GM23248 (cell line): ENCODE results near the gene IL18BP. TPM values are rescaled to one million over a fixed set of nuclear protein-coding genes. Genes with fewer than 3 reads are reported as not detected.

ENCODE experiments used
- DNase-seq: peaks from one replicate; pipeline ENCODE4 v3.0.0-alpha.2; 2015
- H2AFZ ChIP-seq: fragments of 200-600 bp; sonication (generic); 2 replicates; pipeline ENCODE4 v1.6.1; 2016; ENCODE audit warnings: antibody characterized with exemption
- H3F3A ChIP-seq: fragments of 200-600 bp; sonication (generic); 2 replicates; pipeline ENCODE4 v1.6.1; 2016; ENCODE audit warnings: mild to moderate bottlenecking, antibody characterized with exemption, mixed run types; ENCODE audit not compliant: insufficient read depth
- H3K27ac ChIP-seq: fragments of 200-600 bp; sonication (generic); 2 replicates; pipeline ENCODE4 v1.5.1; 2016; ENCODE audit warnings: mild to moderate bottlenecking
- H3K27me3 ChIP-seq: fragments of 200-600 bp; sonication (generic); replicated peaks from 2 replicates; pipeline ENCODE4 v1.6.1; 2016; ENCODE audit warnings: mild to moderate bottlenecking; ENCODE audit not compliant: insufficient read depth
- H3K36me3 ChIP-seq: fragments of 200-600 bp; sonication (generic); 2 replicates; pipeline ENCODE4 v1.6.1; 2016; ENCODE audit warnings: low read depth, mild to moderate bottlenecking
- H3K4me1 ChIP-seq: fragments of 200-600 bp; sonication (generic); 2 replicates; pipeline ENCODE4 v1.6.1; 2016; ENCODE audit warnings: mild to moderate bottlenecking; ENCODE audit not compliant: insufficient read depth
- H3K4me2 ChIP-seq: fragments of 200-600 bp; sonication (generic); one replicate; pipeline ENCODE4 v1.6.1; 2016; ENCODE audit warnings: mild to moderate bottlenecking; ENCODE audit not compliant: unreplicated experiment
- H3K4me3 ChIP-seq: fragments of 200-600 bp; sonication (generic); 2 replicates; pipeline ENCODE4 v1.5.1; 2016; ENCODE audit warnings: mild to moderate bottlenecking
- H3K79me2 ChIP-seq: fragments of 200-600 bp; sonication (generic); 2 replicates; pipeline ENCODE4 v1.6.1; 2016; ENCODE audit warnings: mild to moderate bottlenecking; ENCODE audit not compliant: insufficient read depth
- H3K9ac ChIP-seq: fragments of 200-600 bp; sonication (generic); 2 replicates; pipeline ENCODE4 v1.6.1; 2016; ENCODE audit warnings: mild to moderate bottlenecking
- H3K9me2 ChIP-seq: fragments of 200-600 bp; sonication (generic); 2 replicates; pipeline ENCODE4 v1.6.1; 2016; ENCODE audit warnings: mixed run types, mild to moderate bottlenecking, moderate library complexity; ENCODE audit not compliant: insufficient read depth
- H3K9me3 ChIP-seq: fragments of 200-600 bp; sonication (generic); one replicate; pipeline ENCODE4 v1.6.1; 2017; ENCODE audit warnings: low read depth
- H4K20me1 ChIP-seq: fragments of 200-600 bp; sonication (generic); 2 replicates; pipeline ENCODE4 v1.6.0; 2016; ENCODE audit not compliant: insufficient read depth
- EZH2 ChIP-seq: fragments of 200-600 bp; sonication (generic); IDR thresholded peaks from 2 replicates; pipeline ENCODE4 v1.6.1; 2018; ENCODE audit warnings: antibody characterized with exemption, mild to moderate bottlenecking; ENCODE audit not compliant: insufficient read depth, poor library complexity, severe bottlenecking
- EZH2phosphoT487 ChIP-seq: fragments of 200-600 bp; sonication (generic); IDR thresholded peaks from 2 replicates; pipeline ENCODE4 v1.6.1; 2018; ENCODE audit warnings: antibody characterized with exemption, moderate library complexity, mild to moderate bottlenecking, low read depth; ENCODE audit not compliant: insufficient read depth
- WGBS, 2 experiments: methylation state at CpG; one replicate each; pipeline ENCODE4 v1.1.6; 2015 to 2017; ENCODE audit warnings: low lambda C conversion rate in 2 of 2, low coverage in 1 of 2; ENCODE audit errors: missing lambda C conversion rate in 2 of 2; 5-methylcytosine and 5-hydroxymethylcytosine counted together
- in situ Hi-C: fragments of 300-500 bp; cut with MboI; formaldehyde crosslinking; loops from 2 replicates; pipeline ENCODE4 v1.15.0; 2020
- polyA plus RNA-seq: library from polyadenylated mRNA; unstranded; fragments of >200 nt; fragmentation: Nextera tagmentation; extraction: Ambion mirVana; gene quantifications from 2 replicates; pipeline ENCODE4 v1.2.1, GENCODE V29; 2016
- total RNA-seq: library from RNA; depleted of rRNA; stranded (reverse); fragments of >200 nt; shearing (Covaris generic); gene quantifications from 2 replicates; pipeline ENCODE4 v1.2.3, GENCODE V29; 2014

Gene IL18BP
- total and polyA plus RNA-seq, 2 experiments from 2014 or later = 0.44 to 2.5 TPM

- no peaks in the 10 kb centered on the region for H3K9me2 ChIP-seq
- H3K9ac ChIP-seq = no peak overlapping the region
- H3K27me3 ChIP-seq = no peaks in the 10 kb centered on the region
- in situ Hi-C loops = no loop called here
- H3K4me3 ChIP-seq = no peak overlapping the region
- no peaks in the 10 kb centered on the region for H4K20me1 ChIP-seq
- no peak overlapping the region for H2AFZ ChIP-seq
- H3K9me3 ChIP-seq = no peaks in the 10 kb centered on the region
- H3K4me1 ChIP-seq = no peaks in the 10 kb centered on the region
- H3K4me2 ChIP-seq = no peak overlapping the region
- H3K79me2 ChIP-seq = no peaks in the 10 kb centered on the region
- peaks cover 32% of the 10 kb centered on the region; the same call in 1 of the 2 replicates for H3K36me3 ChIP-seq
- H3F3A ChIP-seq = peaks cover 45% of the 10 kb centered on the region
- no peak overlapping the region for H3K27ac ChIP-seq
- DNase-seq = no peak
- TF ChIP-seq EZH2 (no peak), EZH2phosphoT487 (no peak)
- WGBS, 2 experiments = 80 to 81% methylated on average over 12 of the region's 12 CpGs
Measured at GRCh38 chr11:72002841-72003775, 4.4 kb downstream of the IL18BP start.

- no peak for DNase-seq
- Histone ChIP-seq H3K9me2 (no peaks in the 10 kb centered on the region), H2AFZ (no peak overlapping the region), H3K9ac (no peak overlapping the region), H3K4me2 (no peak overlapping the region), H3K27ac (no peak overlapping the region), H4K20me1 (no peaks in the 10 kb centered on the region), H3K27me3 (no peaks in the 10 kb centered on the region), H3K79me2 (no peaks in the 10 kb centered on the region), H3K4me3 (no peak overlapping the region), H3K36me3 (peaks cover 39% of the 10 kb centered on the region; the same call in 1 of the 2 replicates), H3K9me3 (no peaks in the 10 kb centered on the region), H3K4me1 (no peaks in the 10 kb centered on the region), H3F3A (peaks cover 51% of the 10 kb centered on the region)
- 89 to 90% methylated on average over 18 to 20 of the region's 20 CpGs for WGBS, 2 experiments
- in situ Hi-C loops = no loop called here
- TF ChIP-seq EZH2 (no peak), EZH2phosphoT487 (no peak)
Measured at GRCh38 chr11:72003776-72004171, 5.1 kb downstream of the IL18BP start.

- in situ Hi-C loops = no loop called here
- Histone ChIP-seq H3K27ac (no peak overlapping the region), H3K4me2 (no peak overlapping the region), H3F3A (peaks cover 52% of the 10 kb centered on the region), H3K9me2 (no peaks in the 10 kb centered on the region), H3K9me3 (no peaks in the 10 kb centered on the region), H2AFZ (no peak overlapping the region), H3K27me3 (no peaks in the 10 kb centered on the region), H3K4me1 (no peaks in the 10 kb centered on the region), H3K9ac (no peak overlapping the region), H3K79me2 (peaks cover 1% of the 10 kb centered on the region; the same call in 1 of the 2 replicates), H3K36me3 (peaks cover 40% of the 10 kb centered on the region; the same call in 1 of the 2 replicates), H4K20me1 (no peaks in the 10 kb centered on the region), H3K4me3 (no peak overlapping the region)
- TF ChIP-seq EZH2phosphoT487 (no peak), EZH2 (no peak)
- DNase-seq = no peak
- 92% methylated on average over 14 to 16 of the region's 16 CpGs for WGBS, 2 experiments
Measured at GRCh38 chr11:72004515-72005346, 6.0 kb downstream of the IL18BP start.
